ENCODE results near the gene TLE1.

Gene TLE1

DNA sequence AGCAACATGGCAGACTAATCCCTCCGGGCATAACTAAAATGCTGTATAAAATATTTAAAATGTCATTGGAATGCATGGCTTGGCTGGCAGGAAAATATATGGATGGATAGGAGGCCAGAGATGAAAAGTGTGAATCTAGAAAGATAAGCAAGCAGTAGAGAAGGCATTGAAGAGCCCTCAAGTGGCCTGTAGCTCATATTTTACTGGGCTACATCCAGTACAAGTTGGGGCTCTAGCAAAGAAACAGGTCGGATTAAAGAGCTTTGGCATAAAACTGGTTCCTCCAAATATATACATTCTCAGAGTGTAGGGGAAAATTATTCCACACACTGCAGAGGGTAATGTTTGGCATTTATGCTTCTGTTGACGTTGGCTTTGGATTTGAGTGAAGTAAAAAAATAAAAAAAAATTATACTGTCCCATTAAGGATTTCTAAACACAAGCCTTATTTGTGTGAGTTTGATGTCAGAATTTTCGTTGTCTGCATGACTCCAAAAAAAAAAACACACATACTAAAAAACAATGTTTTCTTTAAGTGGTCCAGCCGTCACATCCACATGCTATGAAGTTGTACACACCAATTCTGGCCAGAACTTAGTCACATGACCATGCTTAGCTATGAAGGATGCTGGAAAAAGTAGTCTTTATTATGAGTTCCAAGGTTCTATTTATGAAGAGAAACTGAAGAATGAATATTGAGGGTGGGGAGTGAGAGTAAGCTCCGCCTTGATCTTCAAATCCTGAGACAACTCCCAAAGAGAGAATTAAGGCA, 147.0 kb downstream of the TLE1 start:
- no peak for DNase-seq

DNA sequence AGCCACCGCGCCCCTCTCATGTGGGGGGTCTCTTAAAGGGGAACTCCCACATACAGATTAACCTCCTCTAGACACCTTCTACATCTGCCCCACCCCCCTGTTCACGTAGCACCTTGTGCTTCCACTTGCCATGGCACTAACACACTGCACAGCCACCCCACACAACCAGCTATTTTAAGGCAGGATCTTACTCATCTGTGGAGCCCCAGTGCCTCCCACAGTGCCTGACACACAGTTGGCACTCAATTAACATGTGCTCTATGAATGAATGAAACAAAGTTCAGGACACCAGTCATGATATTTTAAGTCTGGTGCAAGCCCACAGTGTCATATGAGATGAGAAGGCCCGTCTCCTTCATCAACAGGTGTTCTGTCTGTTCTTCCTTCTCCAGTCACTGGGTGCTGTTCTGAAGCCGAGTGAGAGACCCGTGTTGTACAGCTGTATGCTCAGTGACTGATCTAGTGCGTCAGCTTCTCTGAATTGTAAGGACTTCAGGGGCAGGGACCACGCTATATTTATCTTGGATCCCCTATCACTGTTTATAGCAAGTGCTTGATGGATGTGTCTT, 149.1 kb downstream of the TLE1 start:
- DNase-seq = no peak

DNA sequence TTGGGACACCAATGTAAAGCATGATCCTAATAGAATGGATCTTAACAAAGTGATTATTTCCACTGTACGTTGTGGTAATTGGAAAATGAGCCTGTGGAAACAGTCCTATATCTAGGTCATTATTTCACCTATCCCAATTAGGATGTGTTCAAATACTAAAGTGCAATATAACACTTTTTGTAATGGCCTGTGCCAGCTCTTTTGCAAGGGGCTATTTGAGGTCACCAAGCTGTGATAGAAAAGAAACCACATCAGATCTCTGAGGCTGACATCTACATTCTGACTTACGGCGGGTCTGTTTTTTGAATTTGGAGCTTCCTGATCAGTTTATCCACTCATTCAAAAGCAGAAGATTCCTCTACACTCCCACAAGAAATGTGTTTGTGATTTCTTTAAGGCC, 150.0 kb downstream of the TLE1 start:
- no peak for DNase-seq

DNA sequence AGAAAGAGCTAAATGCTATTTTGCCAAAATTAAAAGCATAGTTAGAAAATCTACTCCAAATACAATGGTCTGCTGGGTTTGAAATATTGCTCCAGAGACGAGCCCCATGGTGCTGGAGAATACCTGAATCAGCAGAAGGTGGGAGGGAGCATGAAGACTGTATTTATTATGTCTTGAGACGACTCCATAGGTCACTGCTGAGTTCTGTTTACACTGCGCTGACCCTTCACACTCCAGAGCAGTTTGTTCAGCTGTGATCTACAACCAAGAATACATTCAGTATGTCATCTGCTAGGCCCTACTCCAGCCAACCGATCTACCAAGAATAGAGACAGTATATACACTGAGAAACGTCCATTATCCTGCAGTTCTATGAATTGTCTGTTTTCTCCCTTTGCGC, 150.5 kb downstream of the TLE1 start:
- DNase-seq = no peak

DNA sequence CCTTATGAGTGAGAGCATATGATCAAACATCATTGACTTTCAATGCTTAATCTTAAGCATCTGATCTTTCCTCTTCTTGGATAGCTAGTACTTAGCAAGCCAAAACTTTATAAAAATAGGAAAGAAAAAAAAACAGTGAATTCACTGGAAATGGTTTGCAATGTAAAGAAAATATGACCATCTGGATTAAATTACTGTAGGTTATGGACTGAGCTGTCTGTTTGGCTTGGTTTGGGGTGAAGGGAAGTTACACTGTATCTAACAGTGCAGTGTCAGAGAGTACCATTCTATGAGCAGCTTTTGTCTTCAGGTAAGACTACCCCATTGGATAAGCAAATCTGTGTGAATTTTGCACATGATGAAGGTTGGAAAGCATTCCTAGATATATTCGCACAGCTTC, 151.4 kb downstream of the TLE1 start:
- no peak for DNase-seq

DNA sequence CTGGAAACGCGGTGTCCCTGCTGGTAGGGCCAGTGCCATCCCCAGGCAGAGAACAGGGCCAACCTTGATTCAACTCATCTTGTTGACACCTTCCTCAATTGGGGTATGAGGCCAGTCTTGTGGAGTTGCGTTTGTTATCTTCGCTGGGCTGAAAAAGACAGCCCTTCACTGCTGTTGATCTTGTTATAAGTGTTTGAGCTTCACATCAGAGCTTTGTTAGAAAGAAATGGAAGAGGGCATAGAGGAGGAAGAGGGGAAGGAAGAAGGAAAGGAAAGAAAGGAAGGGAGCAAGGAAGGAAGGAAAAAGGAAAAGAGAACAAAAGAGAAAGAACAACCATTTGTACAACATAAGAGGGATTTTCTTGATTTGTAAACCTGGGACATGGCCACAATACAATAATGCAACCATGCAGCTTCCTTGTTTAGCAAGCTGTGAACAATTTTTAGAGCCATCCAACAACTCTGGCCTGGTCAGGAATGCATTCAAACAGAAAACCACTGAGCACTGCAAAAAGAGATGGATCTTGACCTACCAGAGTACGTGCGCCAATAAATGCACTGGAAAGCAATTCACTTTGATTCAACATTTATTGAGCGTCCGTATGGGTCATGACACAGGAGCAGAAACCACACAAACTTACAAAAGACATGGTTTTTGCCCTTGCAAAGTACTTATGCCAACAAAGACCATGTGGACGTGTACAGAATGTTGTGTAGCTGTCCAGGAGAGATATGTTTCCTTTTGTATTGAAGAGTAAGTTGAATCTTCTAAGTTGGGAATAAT, 152.9 kb downstream of the TLE1 start:
- DNase-seq = no peak

DNA sequence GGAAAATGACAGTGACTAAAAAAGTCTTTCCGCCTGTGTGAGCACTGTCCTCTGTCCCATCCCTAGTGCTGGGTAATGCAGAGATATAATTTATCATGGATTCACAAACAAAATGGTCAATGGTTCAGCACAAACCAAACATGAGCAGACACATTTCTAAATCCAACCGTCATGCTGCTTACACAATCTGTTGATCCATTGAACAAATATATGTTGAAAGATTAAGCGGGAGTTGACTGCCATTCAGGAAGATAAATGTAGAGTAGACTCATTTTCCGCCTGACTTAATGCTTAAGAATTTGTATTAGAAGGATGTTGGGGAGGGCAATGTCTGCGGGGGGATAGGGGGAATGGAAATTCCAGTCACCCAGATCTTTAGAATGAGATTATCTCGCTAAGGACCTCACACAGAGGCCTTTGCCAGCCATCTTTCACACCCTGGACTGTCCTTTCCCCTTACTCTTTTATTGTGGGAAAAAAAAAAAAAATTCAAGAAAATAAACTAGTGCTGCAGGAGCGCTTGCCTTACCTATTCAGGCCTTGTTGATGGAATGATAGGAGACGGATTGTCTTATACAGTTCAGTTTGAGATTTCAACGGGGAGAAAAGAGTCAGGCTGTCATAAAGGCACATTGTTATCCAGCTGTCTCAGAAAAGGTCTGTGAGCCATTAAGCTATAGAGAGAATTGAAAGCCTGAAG, 153.7 kb downstream of the TLE1 start:
- DNase-seq = no peak

DNA sequence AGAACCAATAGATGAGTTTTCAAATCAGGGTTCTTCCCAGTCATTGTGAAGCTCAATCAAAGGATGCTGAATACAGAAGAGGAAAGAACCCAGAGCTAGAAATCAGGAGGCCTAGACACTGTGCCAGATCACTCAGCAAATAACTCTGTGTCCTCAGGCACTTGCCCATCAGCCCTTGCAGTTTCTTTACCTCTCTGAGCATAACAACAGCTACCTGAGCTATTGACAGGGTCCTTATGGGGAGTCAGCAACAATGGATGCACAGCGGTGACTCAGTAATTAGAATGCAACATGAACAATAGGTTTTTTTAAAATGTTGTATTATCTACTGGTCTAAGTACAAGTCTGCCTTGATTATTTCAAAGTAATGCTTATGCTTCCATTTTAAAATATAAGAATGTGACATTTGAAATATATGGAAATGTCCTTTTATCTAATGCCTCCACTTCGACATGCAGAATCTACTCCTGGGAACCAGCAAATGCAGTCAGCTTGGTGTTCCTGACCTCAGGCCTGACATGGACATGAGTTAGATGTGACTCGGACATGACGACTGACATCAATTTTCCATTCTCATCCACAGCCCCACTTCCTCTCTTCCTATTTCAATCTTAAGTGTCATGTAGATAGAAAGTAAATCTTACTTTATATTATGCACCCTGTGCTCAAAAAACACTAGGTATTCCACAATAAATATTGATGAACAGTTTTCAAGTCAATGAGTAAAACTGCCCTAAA, 155.0 kb downstream of the TLE1 start:
- DNase-seq = no peak

Measured in stimulated activated CD4-positive, alpha-beta T cell treated with anti-CD3 and anti-CD28 coated beads, Interleukin-4, amount 100 ng/mL, for 4 hours (primary cell).